Common myeloid progenitor, CD34-positive (primary cell): ENCODE data around the gene DNAJB7.
"Not testable (repeated sequence)": the region's sequence is repeated elsewhere in the genome, so short reads cannot be mapped to it uniquely, and the experiment has no call there.

Experiments
- CTCF ChIA-PET: fragments of 350-600 bp; sonication (Branson Sonifier 250); formaldehyde crosslinking; loops from one replicate; lab custom pipeline; 2021; ENCODE audit warnings: antibody characterized with exemption; lab: Charles Lee
- POLR2A ChIA-PET: fragments of 350-600 bp; sonication (Branson Sonifier 250); formaldehyde crosslinking; loops from one replicate; lab custom pipeline; 2021; ENCODE audit warnings: antibody characterized with exemption; lab: Charles Lee
- DNase-seq, 3 donors: peaks; one replicate each; pipeline versions ENCODE4 v3.0.0 to v3.0.0-alpha.2; 2013
- H3K27ac ChIP-seq, 2 experiments: 1 replicate in 1 of 2; 2 replicates in 1 of 2; pipeline ENCODE4 v1.7.0; 2013; ENCODE audit warnings: inconsistent platforms in 2 of 2, low read length in 2 of 2, mild to moderate bottlenecking in 2 of 2, low read depth in 1 of 2, moderate library complexity in 1 of 2; ENCODE audit not compliant: severe bottlenecking in 2 of 2, insufficient read depth in 1 of 2, poor library complexity in 1 of 2
- H3K27me3 ChIP-seq, 5 experiments: replicated peaks in 2 of 5; 1 replicate in 3 of 5; 2 replicates in 2 of 5; pipeline versions ENCODE4 v1.6.1 to v1.7.0; 2013; ENCODE audit warnings: low read length in 4 of 5, mild to moderate bottlenecking in 2 of 5, moderate library complexity in 2 of 5, inconsistent platforms in 1 of 5; ENCODE audit not compliant: insufficient read depth in 5 of 5, control insufficient read depth in 4 of 5
- H3K36me3 ChIP-seq, 4 experiments: 1 replicate in 2 of 4; 2 replicates in 2 of 4; pipeline versions ENCODE4 v1.6.1 to v1.7.0; 2013; ENCODE audit warnings: low read length in 3 of 4, control low read depth in 1 of 4, mild to moderate bottlenecking in 1 of 4; ENCODE audit not compliant: control insufficient read depth in 4 of 4, insufficient read depth in 4 of 4
- H3K4me1 ChIP-seq, 4 experiments: 1 replicate in 3 of 4; 2 replicates in 1 of 4; pipeline versions ENCODE4 v1.6.1 to v1.7.1; 2013; ENCODE audit warnings: low read length in 3 of 4, mild to moderate bottlenecking in 3 of 4, control low read depth in 1 of 4, inconsistent platforms in 1 of 4, moderate library complexity in 1 of 4; ENCODE audit not compliant: control insufficient read depth in 4 of 4, insufficient read depth in 4 of 4; ENCODE audit errors: control extremely low read depth in 1 of 4
- H3K4me3 ChIP-seq, 7 experiments: 1 replicate in 4 of 7; 2 replicates in 3 of 7; pipeline versions ENCODE4 v1.5.1 to v1.7.0; 2013; ENCODE audit warnings: mild to moderate bottlenecking in 7 of 7, low read length in 6 of 7, moderate library complexity in 6 of 7, inconsistent platforms in 2 of 7, low read depth in 2 of 7, control low read depth in 1 of 7; ENCODE audit not compliant: insufficient read depth in 4 of 7, control insufficient read depth in 1 of 7; ENCODE audit errors: extremely low read depth in 1 of 7
- H3K9me3 ChIP-seq, 5 experiments: 1 replicate in 4 of 5; 2 replicates in 1 of 5; pipeline versions ENCODE4 v1.6.1 to v1.7.1; 2013; ENCODE audit warnings: low read length in 4 of 5, mild to moderate bottlenecking in 2 of 5, inconsistent platforms in 1 of 5, low read depth in 1 of 5, moderate library complexity in 1 of 5; ENCODE audit not compliant: control insufficient read depth in 4 of 5, insufficient read depth in 2 of 5; ENCODE audit errors: control extremely low read depth in 1 of 5
- WGBS: methylation state at CpG from one replicate; pipeline ENCODE4 v1.1.5; 2013; ENCODE audit not compliant: insufficient coverage; 5-methylcytosine and 5-hydroxymethylcytosine counted together

The DNAJB7 gene

DNA sequence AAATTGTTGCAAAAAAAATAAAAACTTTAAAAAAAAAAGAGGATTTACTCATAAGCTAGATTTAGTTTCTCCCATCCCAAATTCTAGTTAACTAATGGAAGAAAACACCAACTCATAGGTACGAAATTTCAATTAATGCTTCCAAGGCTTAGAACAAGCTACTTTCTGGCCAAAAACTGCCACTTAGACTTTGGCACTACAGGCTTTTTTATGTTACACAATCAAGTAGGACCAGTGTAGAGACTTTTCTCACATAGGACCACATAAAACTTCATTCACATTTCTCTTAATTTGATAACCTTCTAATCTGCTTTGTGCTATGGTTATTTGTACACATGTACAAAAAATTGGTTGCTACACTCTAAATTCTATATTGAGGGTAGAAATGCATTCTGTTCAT, 8.6 kb downstream of the DNAJB7 start:
- H3K27ac ChIP-seq = peak overlapping the region in 1 of 2 experiments; percentile 99
- ChIA-PET POLR2A (no interaction called here), CTCF (interaction anchor here (0.7 to 1.4 kb wide), 3 partner anchors 9 to 103 kb away, joined by 3 read pairs; partner anchors contain the start of gene DNAJB7)
- peaks cover 6 to 18% (median 12%) of the 10 kb centered on the region in 4 experiments for H3K36me3 ChIP-seq
- H3K27me3 ChIP-seq = no peaks in the 10 kb centered on the region
- 100% methylated on average over 1 of the region's 1 CpG for WGBS
- H3K9me3 ChIP-seq = no peaks in the 10 kb centered on the region
- peak overlapping the region in 2 of 7 experiments; percentile 17 to 30 for H3K4me3 ChIP-seq
- no peak for DNase-seq
- H3K4me1 ChIP-seq = peaks cover 15 to 39% (median 26%) of the 10 kb centered on the region in 4 experiments

DNA sequence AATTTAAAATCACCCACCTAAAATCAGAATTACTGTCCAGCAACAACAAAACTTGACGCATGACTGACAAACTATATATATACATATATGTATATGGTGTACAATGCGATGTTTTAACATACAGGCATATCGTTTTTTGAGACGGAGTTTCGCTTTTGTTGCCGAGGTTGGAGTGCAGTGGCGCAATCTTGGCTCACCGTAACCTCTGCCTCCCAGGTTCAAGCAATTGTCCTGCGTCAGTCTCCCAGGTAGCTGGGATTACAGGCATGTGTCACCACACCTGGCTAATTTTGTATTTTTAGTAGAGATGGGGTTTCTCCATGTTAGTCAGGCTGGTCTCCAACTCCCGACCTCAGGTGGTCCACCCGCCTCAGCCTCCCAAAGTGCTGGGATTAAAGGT, 16.1 kb downstream of the DNAJB7 start:
- 99% methylated on average over 10 of the region's 11 CpGs for WGBS
- POLR2A ChIA-PET, H3K27me3 ChIP-seq, H3K9me3 ChIP-seq, H3K4me1 ChIP-seq, DNase-seq, H3K4me3 ChIP-seq, H3K27ac ChIP-seq: not testable (repeated sequence)
- CTCF ChIA-PET = interaction anchor here (1.0 kb wide), 2 partner anchors 10 to 15 kb away, joined by 3 to 5 read pairs; no protein-coding TSS in a partner anchor
- H3K36me3 ChIP-seq = peaks cover 24 to 86% (median 53%) of the 10 kb centered on the region in 4 experiments

DNA sequence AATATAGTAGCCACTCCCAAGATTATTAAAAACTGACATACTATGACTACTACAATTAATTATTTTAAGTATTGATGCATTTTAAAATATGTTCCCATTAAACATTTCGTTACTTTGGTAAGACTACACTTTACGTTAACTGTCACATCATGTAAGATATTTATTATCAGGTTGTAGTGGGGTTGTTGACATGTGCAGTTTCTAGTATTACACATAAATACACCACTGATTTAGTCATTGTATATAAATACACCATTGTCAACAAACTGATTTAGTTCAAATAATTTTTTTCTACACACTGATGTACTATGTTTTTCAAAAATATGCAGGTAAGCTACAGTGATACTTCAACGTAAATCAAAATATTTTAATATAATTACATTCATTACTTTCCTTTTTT, 17.0 kb downstream of the DNAJB7 start:
- Histone ChIP-seq H3K4me3 (no peak overlapping the region), H3K9me3 (no peaks in the 10 kb centered on the region), H3K27me3 (no peaks in the 10 kb centered on the region), H3K36me3 (peaks cover 24 to 89% (median 57%) of the 10 kb centered on the region in 4 experiments), H3K27ac (no peak overlapping the region), H3K4me1 (no peaks in the 10 kb centered on the region)
- CTCF ChIA-PET = no interaction called here
- POLR2A ChIA-PET = no interaction called here
- DNase-seq = no peak
- no CpG with 5 or more reads among the region's 3 CpGs for WGBS

DNA sequence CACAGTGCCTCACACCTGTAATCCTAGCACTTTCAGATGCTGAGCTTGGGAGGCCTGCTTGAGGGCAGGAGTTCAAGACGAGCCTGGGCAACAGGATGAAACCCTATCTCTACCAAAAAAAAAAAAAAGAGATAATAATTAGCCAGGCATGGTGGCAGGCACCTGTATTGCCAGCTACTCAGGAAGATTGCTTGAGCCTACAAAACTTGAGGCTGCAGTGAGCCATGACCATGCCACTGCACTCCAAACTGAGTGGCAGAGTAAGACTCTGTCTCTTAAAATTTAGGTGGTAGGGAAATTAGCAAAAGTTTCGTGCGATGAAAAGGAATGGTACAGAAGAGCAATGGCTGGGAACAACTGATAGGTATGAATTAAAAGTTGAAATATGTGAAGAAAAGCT, 23.4 kb downstream of the DNAJB7 start:
- no peak overlapping the region for H3K4me3 ChIP-seq
- H3K9me3 ChIP-seq = no peaks in the 10 kb centered on the region
- ChIA-PET POLR2A (no interaction called here), CTCF (no interaction called here)
- H3K36me3 ChIP-seq = peaks cover 36 to 84% (median 65%) of the 10 kb centered on the region in 4 experiments
- WGBS = no CpG with 5 or more reads among the region's 3 CpGs
- no peaks in the 10 kb centered on the region for H3K4me1 ChIP-seq
- H3K27me3 ChIP-seq = no peaks in the 10 kb centered on the region
- DNase-seq = no peak
- H3K27ac ChIP-seq = no peak overlapping the region

DNA sequence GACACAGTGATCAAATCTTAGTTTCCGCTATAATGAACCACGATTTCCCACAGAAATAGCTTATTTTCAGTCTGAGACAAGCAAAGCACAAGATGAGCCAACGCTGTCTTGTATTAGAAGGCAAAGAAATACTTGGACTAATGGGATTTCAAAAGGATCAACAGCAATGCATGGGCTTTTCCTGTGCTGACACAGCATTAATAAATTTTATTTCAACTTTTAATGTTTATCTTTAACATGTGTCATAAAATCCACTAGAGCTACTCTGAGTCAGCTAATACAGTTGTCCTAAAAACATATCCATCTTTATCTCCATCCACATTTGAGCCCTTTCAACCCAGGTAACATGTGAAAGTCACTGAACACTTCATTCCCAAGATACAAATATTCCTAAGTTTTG, 27.3 kb downstream of the DNAJB7 start:
- WGBS = 100% methylated on average over 3 of the region's 3 CpGs
- CTCF ChIA-PET = interaction anchor here (0.7 to 1.3 kb wide), 3 partner anchors 19 to 34 kb away, joined by 3 read pairs; no protein-coding TSS in a partner anchor
- POLR2A ChIA-PET = no interaction called here

DNA sequence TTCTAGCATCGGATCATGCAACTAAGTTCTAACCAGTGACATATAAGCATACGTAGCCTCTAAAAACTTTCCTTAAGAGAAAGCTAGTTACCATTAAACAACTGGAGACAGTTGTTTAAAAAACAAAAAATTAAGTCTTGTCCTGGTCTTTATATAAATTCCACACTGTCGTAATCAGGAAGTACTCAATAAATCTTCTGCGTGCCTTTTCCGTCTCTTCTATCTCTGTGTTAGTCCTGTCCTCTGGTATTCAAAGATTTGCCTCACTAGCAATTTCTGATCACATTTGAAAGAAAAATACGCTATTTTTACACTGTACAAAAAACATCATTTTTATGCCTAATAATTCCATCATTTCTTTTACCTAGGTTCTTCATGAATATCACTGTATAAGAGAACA, 32.8 kb downstream of the DNAJB7 start:
- H3K4me1 ChIP-seq = peaks cover 0 to 6% (median 0%) of the 10 kb centered on the region in 4 experiments
- no peak overlapping the region for H3K27ac ChIP-seq
- H3K4me3 ChIP-seq = no peak overlapping the region
- no peaks in the 10 kb centered on the region for H3K9me3 ChIP-seq
- ChIA-PET POLR2A (no interaction called here), CTCF (no interaction called here)
- no peak for DNase-seq
- WGBS = 44% methylated on average over 4 of the region's 6 CpGs
- peaks cover 25 to 58% (median 42%) of the 10 kb centered on the region in 4 experiments for H3K36me3 ChIP-seq
- H3K27me3 ChIP-seq = no peaks in the 10 kb centered on the region

More for the DNA sequence above, 27.3 kb downstream of the DNAJB7 start:
- Histone ChIP-seq H3K27ac (peak overlapping the region in 1 of 2 experiments; percentile 10), H3K36me3 (peaks cover 35 to 82% (median 62%) of the 10 kb centered on the region in 4 experiments), H3K9me3 (no peaks in the 10 kb centered on the region), H3K27me3 (no peaks in the 10 kb centered on the region), H3K4me3 (no peak overlapping the region), H3K4me1 (no peaks in the 10 kb centered on the region)
- DNase-seq = no peak

DNA sequence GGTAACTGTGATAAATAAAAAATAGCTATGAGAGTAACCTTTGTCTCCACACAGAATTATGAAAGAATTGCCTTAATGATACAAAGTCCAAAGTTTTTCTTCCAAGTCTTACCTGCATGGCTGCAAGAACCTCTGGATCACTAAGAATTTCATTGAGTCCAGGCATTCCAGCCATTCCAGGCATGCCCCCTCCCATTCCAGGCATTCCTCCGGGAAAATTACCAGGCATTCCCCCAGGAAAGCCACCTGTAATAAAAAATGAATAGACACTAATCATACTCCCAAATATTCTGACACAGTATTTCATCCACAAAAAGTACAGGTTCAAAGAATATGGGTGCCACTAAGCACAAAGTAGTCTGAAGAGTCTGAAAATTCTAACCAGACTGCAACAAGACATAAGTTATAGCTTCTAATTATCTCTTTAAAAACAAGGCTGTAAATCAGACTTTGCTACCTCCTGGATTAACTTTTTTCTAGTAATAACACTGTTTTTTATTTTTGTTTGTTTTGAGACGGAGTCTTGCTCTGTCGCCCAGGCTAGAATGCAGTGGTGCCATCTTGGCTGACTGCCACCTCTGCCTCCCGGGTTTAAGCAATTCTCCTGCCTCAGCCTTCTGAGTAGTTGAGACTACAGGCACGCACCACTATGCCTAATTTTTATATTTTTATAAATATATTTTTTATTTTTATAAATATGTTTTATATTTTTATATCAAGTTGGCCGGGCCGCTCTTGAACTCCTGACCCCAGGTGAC, 34.8 kb downstream of the DNAJB7 start:
- Histone ChIP-seq H3K27ac (no peak overlapping the region), H3K36me3 (peaks cover 16 to 55% (median 33%) of the 10 kb centered on the region in 4 experiments), H3K4me1 (peaks cover 0 to 6% (median 0%) of the 10 kb centered on the region in 4 experiments), H3K27me3 (no peaks in the 10 kb centered on the region), H3K4me3 (no peak overlapping the region), H3K9me3 (no peaks in the 10 kb centered on the region)
- 100% methylated on average over 2 of the region's 7 CpGs for WGBS
- POLR2A ChIA-PET = no interaction called here
- CTCF ChIA-PET = no interaction called here
- DNase-seq = no peak
